Measurements from ENCODE around the gene FCHO1. TPM values are rescaled to one million over a fixed set of nuclear protein-coding genes. Genes with fewer than 3 reads are reported as not detected.

FCHO1 gene
- 26.1 TPM for total RNA-seq

GRCh38 chr19:17751103-17751911 lies at the start of gene FCHO1:
FCHO1 (plus strand) TSS chr19:17751477; CDS start chr19:17755165, 3,688 bp downstream.
- FAIRE-seq (no peak), DNase-seq (ENCODE audit: low spot score in 2 of 2) (no peak)

- FAIRE-seq (no peak), DNase-seq (ENCODE audit: low spot score in 2 of 2) (peak in 1 of 2 donors; percentile 61)
Observed at GRCh38 chr19:17703824-17704463, 47.3 kb upstream of the FCHO1 start.

- DNase-seq (ENCODE audit: low spot score in 2 of 2) (peak in 1 of 2 donors; percentile 61), FAIRE-seq (no peak)
Observed at GRCh38 chr19:17706750-17707181, 44.5 kb upstream of the FCHO1 start.

- DNase-seq (ENCODE audit: low spot score in 2 of 2) (no peak), FAIRE-seq (no peak)
Observed at GRCh38 chr19:17711851-17712250, 39.4 kb upstream of the FCHO1 start.

- DNase-seq (ENCODE audit: low spot score in 2 of 2) (no peak), FAIRE-seq (no peak)
Observed at GRCh38 chr19:17716309-17716929, 34.9 kb upstream of the FCHO1 start.

GRCh38 chr19:17718550-17718946 lies 32.7 kb upstream of the FCHO1 start:
- DNase-seq (ENCODE audit: low spot score in 2 of 2) (no peak), FAIRE-seq (no peak)

GRCh38 chr19:17718947-17719711 lies 32.1 kb upstream of the FCHO1 start, which contains the start of gene MAP1S:
MAP1S (plus strand) TSS chr19:17719480; CDS start chr19:17719503, 23 bp downstream.
- no peak for FAIRE-seq
- DNase-seq (ENCODE audit: low spot score in 2 of 2), result peak; percentile 87 to 88

- DNase-seq (ENCODE audit: low spot score in 2 of 2) (peak in 1 of 2 donors; percentile 47), FAIRE-seq (no peak)
Observed at GRCh38 chr19:17719730-17720400, 31.4 kb upstream of the FCHO1 start.

- peak in 1 of 2 donors; percentile 41 for DNase-seq (ENCODE audit: low spot score in 2 of 2)
- no peak for FAIRE-seq
Observed at GRCh38 chr19:17720440-17720839, 30.8 kb upstream of the FCHO1 start.

- FAIRE-seq (no peak), DNase-seq (ENCODE audit: low spot score in 2 of 2) (no peak)
Observed at GRCh38 chr19:17721111-17721628, 30.1 kb upstream of the FCHO1 start.

GRCh38 chr19:17721821-17722220 lies 29.5 kb upstream of the FCHO1 start:
- DNase-seq (ENCODE audit: low spot score in 2 of 2) (peak; percentile 50 to 59), FAIRE-seq (no peak)

GRCh38 chr19:17722655-17723240 lies 28.5 kb upstream of the FCHO1 start:
- DNase-seq (ENCODE audit: low spot score in 2 of 2) (no peak), FAIRE-seq (no peak)

GRCh38 chr19:17724655-17725054 lies 26.6 kb upstream of the FCHO1 start:
- FAIRE-seq, result no peak
- no peak for DNase-seq (ENCODE audit: low spot score in 2 of 2)

- DNase-seq (ENCODE audit: low spot score in 2 of 2), result no peak
- FAIRE-seq, result no peak
Observed at GRCh38 chr19:17725422-17726078, 25.7 kb upstream of the FCHO1 start.

- DNase-seq (ENCODE audit: low spot score in 2 of 2), result no peak
- FAIRE-seq, result no peak
Observed at GRCh38 chr19:17726136-17726741, 25.0 kb upstream of the FCHO1 start.

- DNase-seq (ENCODE audit: low spot score in 2 of 2) (no peak), FAIRE-seq (no peak)
Observed at GRCh38 chr19:17726964-17727773, 24.1 kb upstream of the FCHO1 start.

GRCh38 chr19:17727843-17728242 lies 23.4 kb upstream of the FCHO1 start:
- no peak for FAIRE-seq

GRCh38 chr19:17733127-17733526 lies 18.1 kb upstream of the FCHO1 start:
- FAIRE-seq (no peak), DNase-seq (ENCODE audit: low spot score in 2 of 2) (no peak)

More at GRCh38 chr19:17727843-17728242, 23.4 kb upstream of the FCHO1 start:
- DNase-seq (ENCODE audit: low spot score in 2 of 2), result no peak

Measured in frontal cortex (tissue), 4 donors.